ENCODE measurements around the gene MTMR11. TPM values are rescaled to one million over a fixed set of nuclear protein-coding genes. Genes with fewer than 3 reads are reported as not detected.
"Not testable (repeated sequence)": the region's sequence is repeated elsewhere in the genome, so short reads cannot be mapped to it uniquely, and the experiment has no call there.

Gene MTMR11
- polyA plus RNA-seq, 2 donors = 5.0 to 7.4 TPM

DNA sequence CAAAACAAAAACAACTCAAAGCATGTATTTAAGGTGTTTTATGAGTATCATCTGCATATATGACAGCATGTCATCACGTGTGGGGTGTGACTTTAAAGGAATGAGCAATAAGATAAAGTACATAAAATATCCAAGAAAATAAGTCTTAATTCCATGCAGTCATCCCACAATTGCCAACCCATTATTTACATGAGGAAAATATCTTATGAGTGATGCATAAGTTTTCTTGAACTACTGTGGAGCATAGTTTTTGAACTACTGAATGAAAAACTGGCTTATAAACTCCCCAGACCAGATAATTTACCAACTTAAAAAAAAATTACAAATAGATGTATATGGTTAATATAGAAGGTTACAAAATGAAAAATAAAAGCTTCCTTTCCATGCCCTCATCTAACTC lies 29.7 kb upstream of the MTMR11 start:
- no peaks in the 10 kb centered on the region for H3K27me3 ChIP-seq (ENCODE audit: control insufficient read depth in 1 of 2, insufficient read depth in 2 of 2, low read length in 2 of 2)
- H3K4me3 ChIP-seq (ENCODE audit: low read depth in 1 of 2, low read length in 2 of 2) = no peak overlapping the region
- no peak overlapping the region for H3K27ac ChIP-seq (ENCODE audit: low read depth in 2 of 2, low read length in 1 of 2)
- WGBS, 2 donors = 57 to 76% methylated on average over 1 of the region's 1 CpG
- peaks cover 0 to 2% of the 10 kb centered on the region in 2 donors for H3K4me1 ChIP-seq (ENCODE audit: control insufficient read depth in 2 of 2, insufficient read depth in 2 of 2, low read length in 1 of 2)
- peaks cover 16 to 23% of the 10 kb centered on the region in 2 donors for H3K36me3 ChIP-seq (ENCODE audit: control insufficient read depth in 2 of 2, insufficient read depth in 2 of 2, low read length in 1 of 2)
- no peaks in the 10 kb centered on the region for H3K9me3 ChIP-seq (ENCODE audit: control insufficient read depth in 2 of 2, insufficient read depth in 1 of 2, low read depth in 1 of 2, low read length in 1 of 2)

DNA sequence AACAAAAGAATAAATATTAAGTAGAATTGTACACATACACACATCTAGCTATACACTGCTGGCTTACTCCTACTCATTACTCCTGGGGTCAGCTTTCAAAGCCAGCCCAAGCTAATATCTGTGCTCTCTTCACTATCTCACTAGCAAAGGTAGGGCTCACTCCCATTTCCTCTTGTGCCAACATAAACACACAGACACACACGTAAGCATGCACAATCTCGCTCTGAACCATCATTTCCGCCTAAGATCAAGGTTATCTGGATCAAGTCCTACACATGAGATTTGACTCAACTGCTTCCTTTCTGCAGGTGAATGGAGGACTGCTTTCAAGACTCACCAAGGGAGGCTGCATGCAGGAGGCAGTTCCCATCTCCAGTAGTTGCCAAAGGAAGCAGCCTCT lies 28.8 kb upstream of the MTMR11 start:
- Histone ChIP-seq H3K9me3 (ENCODE audit: control insufficient read depth in 2 of 2, insufficient read depth in 1 of 2, low read depth in 1 of 2, low read length in 1 of 2) (no peaks in the 10 kb centered on the region), H3K36me3 (ENCODE audit: control insufficient read depth in 2 of 2, insufficient read depth in 2 of 2, low read length in 1 of 2) (peaks cover 12 to 17% of the 10 kb centered on the region in 2 donors), H3K4me3 (ENCODE audit: low read depth in 1 of 2, low read length in 2 of 2) (no peak overlapping the region), H3K4me1 (ENCODE audit: control insufficient read depth in 2 of 2, insufficient read depth in 2 of 2, low read length in 1 of 2) (peaks cover 0 to 2% of the 10 kb centered on the region in 2 donors), H3K27ac (ENCODE audit: low read depth in 2 of 2, low read length in 1 of 2) (no peak overlapping the region), H3K27me3 (ENCODE audit: control insufficient read depth in 1 of 2, insufficient read depth in 2 of 2, low read length in 2 of 2) (no peaks in the 10 kb centered on the region)
- WGBS, 2 donors = 63 to 83% methylated on average over 3 of the region's 3 CpGs

DNA sequence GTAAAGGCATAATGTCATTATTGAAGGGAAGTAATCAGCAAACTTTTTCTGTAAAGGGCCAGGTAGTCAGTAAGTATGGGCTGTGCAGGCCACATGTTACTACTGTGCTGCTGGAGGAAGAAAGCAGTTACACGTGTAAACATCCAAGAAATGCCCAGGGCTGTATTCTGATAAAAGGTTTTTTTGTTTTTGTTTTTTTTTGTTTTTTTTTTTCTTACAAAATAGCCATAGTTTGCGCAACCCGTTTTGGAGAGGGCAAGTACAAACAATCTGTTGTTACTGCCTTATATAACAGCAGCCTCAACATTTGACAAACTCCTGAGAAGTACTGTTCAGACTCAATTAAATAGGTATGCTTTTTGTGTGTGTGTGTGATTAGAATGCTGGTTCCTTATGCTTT lies 26.7 kb upstream of the MTMR11 start:
- Histone ChIP-seq H3K27ac (ENCODE audit: low read depth in 2 of 2, low read length in 1 of 2) (no peak overlapping the region), H3K9me3 (ENCODE audit: control insufficient read depth in 2 of 2, insufficient read depth in 1 of 2, low read depth in 1 of 2, low read length in 1 of 2) (no peaks in the 10 kb centered on the region), H3K27me3 (ENCODE audit: control insufficient read depth in 1 of 2, insufficient read depth in 2 of 2, low read length in 2 of 2) (no peaks in the 10 kb centered on the region), H3K4me3 (ENCODE audit: low read depth in 1 of 2, low read length in 2 of 2) (no peak overlapping the region), H3K36me3 (ENCODE audit: control insufficient read depth in 2 of 2, insufficient read depth in 2 of 2, low read length in 1 of 2) (peaks cover 12 to 21% of the 10 kb centered on the region in 2 donors), H3K4me1 (ENCODE audit: control insufficient read depth in 2 of 2, insufficient read depth in 2 of 2, low read length in 1 of 2) (peaks cover 0 to 2% of the 10 kb centered on the region in 2 donors)
- WGBS, 2 donors = 43 to 46% methylated on average over 3 of the region's 3 CpGs

DNA sequence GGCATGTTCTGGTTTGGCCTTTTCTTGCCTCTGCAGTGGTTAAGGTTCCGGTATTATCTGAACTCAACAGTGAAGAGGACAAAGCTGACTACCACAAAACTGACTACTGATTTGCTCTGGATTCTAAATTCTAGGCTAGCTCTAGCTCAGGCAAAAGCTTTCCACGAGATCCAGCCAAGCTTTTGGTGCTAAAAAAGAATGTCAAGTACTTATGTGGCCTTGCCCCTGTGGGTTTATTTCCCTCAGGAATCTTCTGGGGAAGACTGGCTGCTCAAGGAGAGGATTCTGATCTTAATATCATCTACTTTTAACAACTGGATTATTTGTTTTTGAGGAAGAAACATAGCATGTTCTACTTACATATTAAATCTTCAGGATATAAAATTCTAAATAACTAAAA lies 26.1 kb upstream of the MTMR11 start:
- no peaks in the 10 kb centered on the region for H3K27me3 ChIP-seq (ENCODE audit: control insufficient read depth in 1 of 2, insufficient read depth in 2 of 2, low read length in 2 of 2)
- WGBS, 2 donors = 67 to 74% methylated on average over 2 of the region's 2 CpGs
- H3K27ac ChIP-seq (ENCODE audit: low read depth in 2 of 2, low read length in 1 of 2) = peak overlapping the region in 1 of 2 donors; percentile 67
- peaks cover 0 to 2% of the 10 kb centered on the region in 2 donors for H3K4me1 ChIP-seq (ENCODE audit: control insufficient read depth in 2 of 2, insufficient read depth in 2 of 2, low read length in 1 of 2)
- H3K4me3 ChIP-seq (ENCODE audit: low read depth in 1 of 2, low read length in 2 of 2) = no peak overlapping the region
- H3K36me3 ChIP-seq (ENCODE audit: control insufficient read depth in 2 of 2, insufficient read depth in 2 of 2, low read length in 1 of 2) = peaks cover 15 to 24% of the 10 kb centered on the region in 2 donors
- H3K9me3 ChIP-seq (ENCODE audit: control insufficient read depth in 2 of 2, insufficient read depth in 1 of 2, low read depth in 1 of 2, low read length in 1 of 2) = peaks cover 0 to 2% of the 10 kb centered on the region in 2 donors

- peaks cover 16 to 23% of the 10 kb centered on the region in 2 donors for H3K36me3 ChIP-seq (ENCODE audit: control insufficient read depth in 2 of 2, insufficient read depth in 2 of 2, low read length in 1 of 2)
- H3K27ac ChIP-seq (ENCODE audit: low read depth in 2 of 2, low read length in 1 of 2) = peak overlapping the region in 1 of 2 donors; percentile 58
These were observed 25.5 kb upstream of the MTMR11 start for GRCh38 chr1:149962039-149962647.

GRCh38 chr1:149957548-149957947 lies 20.9 kb upstream of the MTMR11 start:
- not testable (repeated sequence) for H3K4me3 ChIP-seq (ENCODE audit: low read depth in 1 of 2, low read length in 2 of 2); H3K36me3 ChIP-seq (ENCODE audit: control insufficient read depth in 2 of 2, insufficient read depth in 2 of 2, low read length in 1 of 2)
- 96 to 98% methylated on average over 14 of the region's 14 CpGs for WGBS, 2 donors

More at GRCh38 chr1:149962039-149962647, 25.5 kb upstream of the MTMR11 start:
- H3K9me3 ChIP-seq (ENCODE audit: control insufficient read depth in 2 of 2, insufficient read depth in 1 of 2, low read depth in 1 of 2, low read length in 1 of 2) = peaks cover 0 to 6% of the 10 kb centered on the region in 2 donors
- WGBS, 2 donors = 16 to 18% methylated on average over 3 of the region's 3 CpGs
- H3K27me3 ChIP-seq (ENCODE audit: control insufficient read depth in 1 of 2, insufficient read depth in 2 of 2, low read length in 2 of 2) = no peaks in the 10 kb centered on the region
- H3K4me3 ChIP-seq (ENCODE audit: low read depth in 1 of 2, low read length in 2 of 2) = no peak overlapping the region
- peaks cover 0 to 2% of the 10 kb centered on the region in 2 donors for H3K4me1 ChIP-seq (ENCODE audit: control insufficient read depth in 2 of 2, insufficient read depth in 2 of 2, low read length in 1 of 2)

GRCh38 chr1:149949911-149950310 lies 13.2 kb upstream of the MTMR11 start:
- Histone ChIP-seq H3K27me3 (ENCODE audit: control insufficient read depth in 1 of 2, insufficient read depth in 2 of 2, low read length in 2 of 2) (no peaks in the 10 kb centered on the region), H3K4me3 (ENCODE audit: low read depth in 1 of 2, low read length in 2 of 2) (no peak overlapping the region), H3K27ac (ENCODE audit: low read depth in 2 of 2, low read length in 1 of 2) (no peak overlapping the region), H3K9me3 (ENCODE audit: control insufficient read depth in 2 of 2, insufficient read depth in 1 of 2, low read depth in 1 of 2, low read length in 1 of 2) (no peaks in the 10 kb centered on the region), H3K36me3 (ENCODE audit: control insufficient read depth in 2 of 2, insufficient read depth in 2 of 2, low read length in 1 of 2) (peaks cover 2 to 7% of the 10 kb centered on the region in 2 donors), H3K4me1 (ENCODE audit: control insufficient read depth in 2 of 2, insufficient read depth in 2 of 2, low read length in 1 of 2) (no peaks in the 10 kb centered on the region)
- WGBS, 2 donors = 84 to 86% methylated on average over 6 of the region's 6 CpGs

More at GRCh38 chr1:149957548-149957947, 20.9 kb upstream of the MTMR11 start:
- not testable (repeated sequence) for H3K27ac ChIP-seq (ENCODE audit: low read depth in 2 of 2, low read length in 1 of 2); H3K27me3 ChIP-seq (ENCODE audit: control insufficient read depth in 1 of 2, insufficient read depth in 2 of 2, low read length in 2 of 2); H3K4me1 ChIP-seq (ENCODE audit: control insufficient read depth in 2 of 2, insufficient read depth in 2 of 2, low read length in 1 of 2); H3K9me3 ChIP-seq (ENCODE audit: control insufficient read depth in 2 of 2, insufficient read depth in 1 of 2, low read depth in 1 of 2, low read length in 1 of 2)

DNA sequence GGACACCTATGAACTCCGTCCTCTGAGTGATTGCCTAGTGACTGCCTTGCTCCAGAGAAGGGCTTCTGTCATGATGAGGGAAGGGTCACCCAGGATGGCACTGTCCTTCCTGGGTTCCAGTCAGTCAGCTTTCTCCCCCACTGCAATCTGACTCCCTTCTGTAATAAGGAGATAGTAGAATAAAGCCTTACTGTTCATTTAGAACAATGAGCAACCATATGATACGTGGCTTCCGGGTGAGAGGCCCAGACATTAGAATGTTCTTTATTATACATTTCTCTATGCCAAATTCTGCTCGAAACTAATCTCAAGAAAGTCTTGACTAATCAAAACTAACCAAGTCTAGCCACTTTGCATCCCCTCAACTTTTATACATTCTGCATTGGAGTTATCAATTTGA lies 8.5 kb upstream of the MTMR11 start:
- H3K27ac ChIP-seq (ENCODE audit: low read depth in 2 of 2, low read length in 1 of 2) = no peak overlapping the region
- WGBS, 2 donors = 88 to 90% methylated on average over 4 of the region's 4 CpGs
- no peak overlapping the region for H3K4me3 ChIP-seq (ENCODE audit: low read depth in 1 of 2, low read length in 2 of 2)
- no peaks in the 10 kb centered on the region for H3K4me1 ChIP-seq (ENCODE audit: control insufficient read depth in 2 of 2, insufficient read depth in 2 of 2, low read length in 1 of 2)
- no peaks in the 10 kb centered on the region for H3K9me3 ChIP-seq (ENCODE audit: control insufficient read depth in 2 of 2, insufficient read depth in 1 of 2, low read depth in 1 of 2, low read length in 1 of 2)
- H3K36me3 ChIP-seq (ENCODE audit: control insufficient read depth in 2 of 2, insufficient read depth in 2 of 2, low read length in 1 of 2) = peaks cover 12 to 13% of the 10 kb centered on the region in 2 donors
- no peaks in the 10 kb centered on the region for H3K27me3 ChIP-seq (ENCODE audit: control insufficient read depth in 1 of 2, insufficient read depth in 2 of 2, low read length in 2 of 2)

GRCh38 chr1:149942885-149943284 lies 6.2 kb upstream of the MTMR11 start:
- peaks cover 7 to 13% of the 10 kb centered on the region in 2 donors for H3K36me3 ChIP-seq (ENCODE audit: control insufficient read depth in 2 of 2, insufficient read depth in 2 of 2, low read length in 1 of 2)
- H3K27ac ChIP-seq (ENCODE audit: low read depth in 2 of 2, low read length in 1 of 2) = peak overlapping the region; percentile 18 to 26
- WGBS, 2 donors = 31 to 43% methylated on average over 3 of the region's 3 CpGs
- H3K27me3 ChIP-seq (ENCODE audit: control insufficient read depth in 1 of 2, insufficient read depth in 2 of 2, low read length in 2 of 2) = no peaks in the 10 kb centered on the region
- peaks cover 3% of the 10 kb centered on the region in 2 donors for H3K4me1 ChIP-seq (ENCODE audit: control insufficient read depth in 2 of 2, insufficient read depth in 2 of 2, low read length in 1 of 2)
- no peaks in the 10 kb centered on the region for H3K9me3 ChIP-seq (ENCODE audit: control insufficient read depth in 2 of 2, insufficient read depth in 1 of 2, low read depth in 1 of 2, low read length in 1 of 2)
- no peak overlapping the region for H3K4me3 ChIP-seq (ENCODE audit: low read depth in 1 of 2, low read length in 2 of 2)

GRCh38 chr1:149942207-149942606 lies 5.5 kb upstream of the MTMR11 start:
- 22 to 27% methylated on average over 5 of the region's 5 CpGs for WGBS, 2 donors
- H3K4me3 ChIP-seq (ENCODE audit: low read depth in 1 of 2, low read length in 2 of 2) = no peak overlapping the region
- H3K36me3 ChIP-seq (ENCODE audit: control insufficient read depth in 2 of 2, insufficient read depth in 2 of 2, low read length in 1 of 2) = peaks cover 7 to 13% of the 10 kb centered on the region in 2 donors
- no peaks in the 10 kb centered on the region for H3K27me3 ChIP-seq (ENCODE audit: control insufficient read depth in 1 of 2, insufficient read depth in 2 of 2, low read length in 2 of 2)
- peak overlapping the region; percentile 3 to 53 for H3K27ac ChIP-seq (ENCODE audit: low read depth in 2 of 2, low read length in 1 of 2)
- peaks cover 3 to 5% of the 10 kb centered on the region in 2 donors for H3K4me1 ChIP-seq (ENCODE audit: control insufficient read depth in 2 of 2, insufficient read depth in 2 of 2, low read length in 1 of 2)
- no peaks in the 10 kb centered on the region for H3K9me3 ChIP-seq (ENCODE audit: control insufficient read depth in 2 of 2, insufficient read depth in 1 of 2, low read depth in 1 of 2, low read length in 1 of 2)

Data from esophagus (tissue), 2 donors.